ENCODE measurements around the gene CRYBG1.

DNA sequence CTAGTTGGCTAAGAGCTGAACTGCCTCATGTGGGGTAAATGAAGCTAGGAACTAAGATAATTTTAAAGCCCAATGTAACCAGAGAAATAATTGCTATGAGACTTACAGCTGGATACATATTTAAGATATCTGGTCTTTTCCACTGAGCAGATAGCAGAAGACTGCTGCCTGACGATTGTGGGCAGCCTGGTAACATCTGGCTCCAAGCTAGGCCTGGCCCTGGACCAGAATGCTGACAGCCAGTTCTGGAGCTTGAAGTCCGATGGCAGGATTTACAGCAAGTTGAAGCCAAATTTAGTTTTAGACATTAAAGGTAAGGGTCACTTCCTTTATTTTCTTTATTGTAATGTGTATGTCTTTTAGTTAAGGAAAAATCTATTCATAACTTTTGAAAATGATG is 203.1 kb downstream of the CRYBG1 start:
- TF ChIP-seq POLR2AphosphoS5 (IDR thresholded peaks at IDR 0.05; ENCODE audit: borderline replicate concordance, low read depth, low read length) (no peak), EZH2 (IDR thresholded peaks at IDR 0.05) (no peak)

Data from SK-N-MC (cell line).